ENCODE data around the gene KSR1.

Gene KSR1

DNA sequence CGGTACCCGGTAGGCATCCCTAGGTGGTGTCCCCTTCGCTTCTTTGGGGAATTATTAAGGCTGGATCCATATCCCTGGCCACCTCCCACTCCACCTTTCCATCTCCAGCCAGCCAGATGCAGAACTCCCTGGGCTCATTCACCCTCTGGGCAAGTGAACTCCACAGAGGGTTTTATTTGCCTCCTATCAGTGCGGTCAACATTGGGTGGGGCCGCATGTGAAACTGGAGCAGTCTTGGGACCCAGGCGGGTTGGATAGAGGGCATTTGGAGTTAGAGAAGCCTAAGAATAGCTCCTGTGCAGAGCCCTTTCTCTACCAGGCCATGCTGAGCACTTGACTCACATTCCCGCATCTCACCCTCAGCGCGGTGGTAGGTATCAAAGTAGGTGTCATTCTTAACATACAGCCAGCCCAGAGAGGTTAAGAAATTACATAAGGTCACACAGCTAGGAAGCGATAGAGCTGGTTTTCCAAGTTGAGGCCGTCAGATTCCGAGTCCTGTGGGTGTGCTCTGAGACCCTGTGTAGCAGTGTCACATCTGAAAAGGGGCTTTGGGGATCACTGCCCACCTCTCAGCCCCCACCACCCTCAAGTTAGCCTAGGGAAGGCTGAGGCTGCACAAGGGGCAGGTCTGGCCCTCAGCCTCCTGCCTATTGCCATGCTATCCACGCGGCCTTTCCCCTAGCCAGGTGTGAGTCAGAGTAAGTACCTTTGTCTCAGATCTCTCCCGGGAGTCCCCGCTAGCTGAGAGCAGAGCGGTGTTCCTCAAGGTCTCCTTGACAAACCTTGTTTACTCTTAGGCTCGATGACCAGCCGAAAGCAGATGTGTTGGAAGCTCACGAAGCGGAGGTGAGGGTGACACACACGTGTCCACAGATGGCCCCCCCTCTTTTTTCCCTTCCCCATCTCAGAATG is 147.9 kb downstream of the KSR1 start:
- H3K4me3 ChIP-seq (ENCODE audit: low read depth, low read length): no peak overlapping the region

GRCh38 chr17:27605409-27605808 is 149.2 kb downstream of the KSR1 start:
- H3K4me3 ChIP-seq (ENCODE audit: low read depth, low read length): no peak overlapping the region

GRCh38 chr17:27607521-27608091 is 151.4 kb downstream of the KSR1 start:
- no peak overlapping the region for H3K4me3 ChIP-seq (ENCODE audit: low read depth, low read length)

GRCh38 chr17:27608328-27609230 is 152.3 kb downstream of the KSR1 start:
- no peak overlapping the region for H3K4me3 ChIP-seq (ENCODE audit: low read depth, low read length)

- H3K4me3 ChIP-seq (ENCODE audit: low read depth, low read length): no peak overlapping the region
Observed at GRCh38 chr17:27609611-27610303, 153.5 kb downstream of the KSR1 start.

DNA sequence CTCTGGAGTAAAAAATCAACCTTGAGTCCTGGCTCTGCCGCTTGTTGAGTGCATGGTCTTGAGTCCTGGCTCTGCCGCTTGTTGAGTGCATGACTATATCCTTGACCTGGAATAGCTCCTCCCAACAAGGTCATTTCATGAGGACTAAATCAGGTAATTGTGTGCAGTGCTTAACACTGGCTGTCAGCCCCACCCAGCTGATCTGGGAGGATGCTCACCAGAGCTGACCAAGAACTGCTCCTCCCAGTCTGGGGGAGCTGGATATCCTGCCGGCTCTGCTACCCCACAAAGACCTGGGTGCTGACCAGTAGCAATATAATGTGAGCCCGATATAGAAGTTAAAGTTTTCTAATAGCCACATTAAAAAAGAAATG is 154.0 kb downstream of the KSR1 start:
- no peak overlapping the region for H3K4me3 ChIP-seq (ENCODE audit: low read depth, low read length)

- H3K4me3 ChIP-seq (ENCODE audit: low read depth, low read length): no peak overlapping the region
Observed at GRCh38 chr17:27612160-27612770, 156.0 kb downstream of the KSR1 start.

DNA sequence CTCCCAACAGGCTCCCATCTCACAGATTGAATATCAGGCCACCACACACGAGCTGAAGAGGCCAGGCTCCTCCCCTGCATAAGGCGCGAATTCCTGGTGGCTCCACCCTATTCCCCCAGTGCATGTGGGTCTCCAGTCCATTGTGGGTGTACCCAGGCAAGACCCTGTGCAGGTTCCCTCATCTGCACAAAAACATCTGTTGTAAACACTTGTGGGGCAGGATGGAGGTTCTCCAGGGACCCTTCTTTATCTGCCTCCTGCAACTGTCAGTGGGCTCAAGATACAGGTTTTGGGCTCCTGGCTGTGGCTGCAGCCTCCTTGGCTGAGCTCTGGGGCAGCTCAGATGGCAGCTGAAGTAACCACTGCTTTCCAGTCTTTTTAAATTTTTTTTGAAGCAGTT is 157.2 kb downstream of the KSR1 start:
- no peak overlapping the region for H3K4me3 ChIP-seq (ENCODE audit: low read depth, low read length)

DNA sequence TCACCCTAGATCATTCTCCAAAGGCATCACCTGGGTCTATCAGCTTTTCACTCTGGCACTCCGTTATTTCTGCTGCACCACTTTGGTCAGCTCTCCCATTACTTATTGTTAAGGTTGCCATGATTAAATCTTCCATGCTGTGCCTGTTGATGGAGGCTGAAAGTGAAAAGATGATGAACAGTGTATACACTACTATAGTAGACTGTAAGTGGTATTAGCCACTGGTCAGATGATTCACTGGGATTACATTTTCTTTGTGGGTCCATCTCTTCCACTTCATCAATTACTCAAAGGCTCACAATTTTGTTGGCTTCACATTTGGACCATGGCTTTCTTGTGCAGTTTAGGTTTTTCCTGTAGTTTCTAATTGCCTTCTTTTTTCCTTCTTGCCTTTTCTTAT is 158.9 kb downstream of the KSR1 start:
- H3K4me3 ChIP-seq (ENCODE audit: low read depth, low read length): no peak overlapping the region

DNA sequence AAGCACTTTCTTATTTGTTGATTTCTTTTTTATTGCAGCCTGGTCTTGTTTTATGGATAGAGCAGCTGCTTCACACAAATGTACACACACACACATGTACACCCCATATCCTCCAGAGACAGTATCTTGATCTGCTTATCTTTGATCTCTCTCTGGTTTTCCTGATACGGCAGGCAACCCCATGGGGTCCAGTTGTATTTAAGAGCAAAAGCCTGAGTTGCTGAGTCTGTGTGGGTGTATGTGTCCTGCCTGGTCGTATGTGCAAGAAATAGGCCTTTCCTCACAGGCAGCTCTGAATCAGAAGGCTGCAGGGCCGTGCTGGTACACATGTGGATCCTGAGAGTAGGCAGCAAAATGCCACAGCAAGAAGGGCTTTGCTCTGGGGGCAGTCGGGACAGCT is 160.2 kb downstream of the KSR1 start:
- H3K4me3 ChIP-seq (ENCODE audit: low read depth, low read length): no peak overlapping the region

DNA sequence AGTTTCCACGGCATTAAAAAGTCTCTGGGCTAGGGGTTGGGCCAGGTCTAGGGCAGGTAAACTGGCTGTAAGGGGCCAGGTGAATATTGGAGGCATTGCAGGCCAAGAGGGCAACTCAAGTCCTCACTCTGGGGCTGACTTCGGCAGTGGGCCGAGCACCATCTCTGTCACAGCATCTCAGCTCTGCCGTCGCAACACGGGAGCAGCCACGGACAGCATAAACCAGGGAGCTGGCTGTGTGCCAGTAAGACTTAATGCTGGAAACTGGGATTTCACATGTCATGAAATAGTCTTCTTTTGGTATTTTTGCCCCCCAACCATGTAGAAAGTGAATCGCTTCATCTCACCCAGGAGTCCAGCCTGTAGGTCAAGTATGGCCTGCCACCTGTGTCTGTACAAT is 162.2 kb downstream of the KSR1 start:
- H3K4me3 ChIP-seq (ENCODE audit: low read depth, low read length): no peak overlapping the region

GRCh38 chr17:27620721-27621120 is 164.5 kb downstream of the KSR1 start:
- H3K4me3 ChIP-seq (ENCODE audit: low read depth, low read length): no peak overlapping the region

- H3K4me3 ChIP-seq (ENCODE audit: low read depth, low read length): no peak overlapping the region
Observed at GRCh38 chr17:27621536-27621935, 165.3 kb downstream of the KSR1 start.

DNA sequence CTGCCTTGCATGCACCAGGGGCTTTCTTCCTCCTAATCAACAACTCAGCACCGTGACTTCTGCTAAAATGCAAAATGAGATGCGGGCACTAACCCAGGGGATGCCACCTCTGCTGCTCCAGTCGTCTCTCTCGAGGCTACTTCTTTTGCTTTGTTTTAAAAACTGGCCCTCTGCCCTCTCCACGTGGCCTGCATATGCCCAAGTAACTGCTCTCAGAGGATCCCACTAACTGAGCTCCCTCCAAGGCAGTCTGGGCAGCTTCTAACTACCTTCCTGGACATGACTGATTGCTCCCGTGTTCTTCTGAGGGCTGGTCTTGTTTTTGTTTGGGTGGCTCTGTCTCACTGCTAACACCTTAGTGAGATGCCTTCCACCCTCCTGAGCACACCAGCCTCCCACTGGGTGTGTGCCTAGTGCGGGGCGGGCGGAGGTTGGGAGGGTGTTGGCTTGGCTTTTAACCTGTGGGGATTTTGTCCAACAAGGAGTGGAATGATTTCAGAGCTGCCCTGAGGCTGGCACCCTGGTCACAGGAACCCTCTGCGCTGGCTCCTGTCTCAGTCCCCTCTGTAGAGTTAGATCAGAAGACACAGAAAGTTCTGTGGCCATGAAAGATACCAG is 165.8 kb downstream of the KSR1 start:
- no peak overlapping the region for H3K4me3 ChIP-seq (ENCODE audit: low read depth, low read length)

GRCh38 chr17:27622986-27623385 is 166.7 kb downstream of the KSR1 start:
- no peak overlapping the region for H3K4me3 ChIP-seq (ENCODE audit: low read depth, low read length)

GRCh38 chr17:27623614-27624013 is 167.4 kb downstream of the KSR1 start:
- H3K4me3 ChIP-seq (ENCODE audit: low read depth, low read length): no peak overlapping the region

DNA sequence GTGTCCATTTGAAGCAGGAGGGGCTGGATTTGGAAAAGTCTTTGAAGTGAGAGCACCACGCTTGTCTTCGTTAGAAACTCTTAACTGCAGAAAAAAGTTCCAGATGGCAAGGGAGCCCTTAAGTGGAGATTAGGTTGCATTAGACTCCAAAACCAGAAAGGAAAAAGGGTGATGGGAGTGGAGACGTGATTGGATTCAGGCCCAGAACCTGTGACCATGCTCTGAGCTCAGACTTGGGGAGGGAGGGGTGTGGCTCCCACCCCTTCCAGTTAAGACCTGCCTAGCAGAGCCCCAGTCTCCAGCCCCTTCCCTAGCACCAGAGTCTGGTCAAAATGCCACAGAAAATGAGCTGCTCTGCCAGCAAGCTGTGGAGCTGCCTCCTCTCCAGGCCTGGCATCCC is 168.3 kb downstream of the KSR1 start:
- no peak overlapping the region for H3K4me3 ChIP-seq (ENCODE audit: low read depth, low read length)

- H3K4me3 ChIP-seq (ENCODE audit: low read depth, low read length): no peak overlapping the region
Observed at GRCh38 chr17:27625856-27626255, 169.6 kb downstream of the KSR1 start.

DNA sequence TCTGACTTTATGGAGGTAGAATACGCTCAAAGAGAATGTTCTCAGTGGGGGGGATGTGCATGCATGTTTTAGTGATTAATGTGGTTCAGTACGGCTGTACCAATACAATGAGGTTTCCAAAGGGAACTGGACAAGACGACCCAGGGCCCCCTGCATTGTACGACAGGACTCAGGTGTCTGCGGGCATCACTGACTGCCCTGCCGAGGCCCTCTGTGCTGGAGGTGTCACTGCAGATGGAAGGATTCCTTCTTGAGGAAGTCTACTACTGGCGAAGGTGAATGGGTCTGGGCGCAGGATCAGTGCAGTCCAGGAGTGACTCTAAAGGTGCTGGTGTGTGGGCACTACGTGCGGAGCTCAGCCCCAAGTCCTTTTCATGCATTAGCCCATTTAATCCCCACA is 171.3 kb downstream of the KSR1 start:
- no peak overlapping the region for H3K4me3 ChIP-seq (ENCODE audit: low read depth, low read length)

DNA sequence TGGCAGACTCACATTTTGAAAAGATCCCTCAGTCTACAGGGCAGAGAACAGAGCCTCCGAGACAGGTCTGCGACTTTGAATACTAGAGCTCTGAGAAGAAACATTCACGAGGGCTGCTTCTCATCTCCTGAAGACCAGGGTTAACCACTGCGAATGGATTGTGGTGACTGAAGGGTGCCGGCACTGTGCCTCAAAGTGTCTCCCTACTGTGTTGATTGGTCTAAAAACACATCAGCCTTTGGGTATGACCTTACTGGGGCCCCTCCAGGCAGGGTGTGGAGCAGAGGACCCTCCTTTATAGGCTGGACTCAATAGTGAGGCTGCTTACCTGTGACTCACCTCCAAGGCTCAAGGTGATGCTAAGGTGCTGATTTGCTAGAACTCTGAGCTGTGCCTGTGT is 172.1 kb downstream of the KSR1 start:
- H3K4me3 ChIP-seq (ENCODE audit: low read depth, low read length): no peak overlapping the region
